Testis (tissue), 3 donors: ENCODE results near the gene PTGER1. TPM values are rescaled to one million over a fixed set of nuclear protein-coding genes. Genes with fewer than 3 reads are reported as not detected.
"Not testable (repeated sequence)": the region's sequence is repeated elsewhere in the genome, so short reads cannot be mapped to it uniquely, and the experiment has no call there.

Experiments
- DNase-seq: peaks from one replicate; pipeline ENCODE4 v3.0.0-alpha.2; 2019
- H3K27ac ChIP-seq, 2 donors: fragments of 200-600 bp; sonication (generic); one replicate each; pipeline ENCODE4 v1.5.1; 2019
- H3K27me3 ChIP-seq: fragments of 200-600 bp; sonication (generic); one replicate; pipeline ENCODE4 v1.5.1; 2019
- H3K36me3 ChIP-seq: fragments of 200-600 bp; sonication (generic); one replicate; pipeline ENCODE4 v1.5.1; 2017; ENCODE audit warnings: low read depth; ENCODE audit errors: missing control alignments
- H3K4me1 ChIP-seq: fragments of 200-600 bp; sonication (generic); one replicate; pipeline ENCODE4 v1.5.1; 2019
- H3K4me3 ChIP-seq, 2 donors: fragments of 200-600 bp; sonication (generic); one replicate each; pipeline ENCODE4 v1.5.1; 2017 to 2019
- H3K9me3 ChIP-seq: fragments of 200-600 bp; sonication (generic); one replicate; pipeline ENCODE4 v1.5.1; 2017
- POLR2A ChIP-seq: fragments of 450-650 bp; IDR thresholded peaks from one replicate; pipeline ENCODE4 v1.6.1; 2017; ENCODE audit warnings: antibody characterized with exemption, mild to moderate bottlenecking, moderate library complexity
- WGBS, 2 donors: methylation state at CpG; one replicate each; pipeline ENCODE4 v1.1.5; 2018; 5-methylcytosine and 5-hydroxymethylcytosine counted together
- intact Hi-C: fragments of 100-400 bp; cut with DNase I; formaldehyde crosslinking; loops from one replicate; pipeline ENCODE4 v1.15.1; 2023; ENCODE audit warnings: low total_unique reads
- polyA plus RNA-seq: library from polyadenylated mRNA; stranded (reverse); fragments of 350-450 nt; fragmentation: Illumina TruSeq; extraction: RNeasy Lipid Tissue Mini Kit (QIAGEN cat#74804); gene quantifications from one replicate; pipeline ENCODE4 v1.2.3, GENCODE V29; 2014; ENCODE audit warnings: low read depth, low replicate concordance; ENCODE audit not compliant: insufficient read depth
- total RNA-seq, 2 donors: library from RNA; depleted of rRNA; stranded (reverse); fragments of >200 nt; gene quantifications; one replicate each; pipeline ENCODE4 v1.2.3, GENCODE V29; 2016
- TF ChIP-seq, protein P1 (sequence below), 3 experiments: fragments of 450-650 bp in 2 of 3; fragments of 200-600 bp in 1 of 3; sonication (generic) in 1 of 3; IDR thresholded peaks; one replicate each; pipeline ENCODE4 v1.5.1; 2016 to 2019; ENCODE audit warnings: antibody characterized with exemption in 3 of 3, mild to moderate bottlenecking in 2 of 3, moderate library complexity in 1 of 3

PTGER1 gene
- total and polyA plus RNA-seq, 3 donors from 2014 or later = 0.22 to 1.5 (median 1.4) TPM

DNA sequence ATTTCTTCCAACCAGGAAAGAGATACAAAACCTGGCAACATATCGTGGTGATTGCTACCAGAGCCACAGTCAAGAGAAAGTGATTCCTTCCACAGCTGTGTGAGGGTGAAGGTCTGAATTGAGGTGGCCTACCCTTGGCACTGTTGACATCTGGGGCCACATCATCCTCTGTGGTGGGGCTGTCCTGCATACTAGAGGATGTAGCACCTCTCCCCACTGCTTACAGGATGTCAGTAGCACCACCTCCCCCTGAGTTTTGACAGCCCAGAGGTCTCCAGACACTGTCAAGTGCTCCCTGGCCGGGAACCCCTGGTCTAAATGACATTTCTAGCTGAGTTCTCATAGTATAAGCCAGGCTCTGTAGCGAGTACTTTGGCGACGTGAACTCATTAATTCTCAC, 15.5 kb downstream of the PTGER1 start:
- 85 to 90% methylated on average over 5 of the region's 5 CpGs for WGBS, 2 donors
- Histone ChIP-seq H3K36me3 (no peaks in the 10 kb centered on the region), H3K9me3 (no peaks in the 10 kb centered on the region), H3K27ac (no peak overlapping the region), H3K4me3 (no peak overlapping the region), H3K4me1 (no peaks in the 10 kb centered on the region), H3K27me3 (no peaks in the 10 kb centered on the region)
- TF ChIP-seq, protein P1, sequence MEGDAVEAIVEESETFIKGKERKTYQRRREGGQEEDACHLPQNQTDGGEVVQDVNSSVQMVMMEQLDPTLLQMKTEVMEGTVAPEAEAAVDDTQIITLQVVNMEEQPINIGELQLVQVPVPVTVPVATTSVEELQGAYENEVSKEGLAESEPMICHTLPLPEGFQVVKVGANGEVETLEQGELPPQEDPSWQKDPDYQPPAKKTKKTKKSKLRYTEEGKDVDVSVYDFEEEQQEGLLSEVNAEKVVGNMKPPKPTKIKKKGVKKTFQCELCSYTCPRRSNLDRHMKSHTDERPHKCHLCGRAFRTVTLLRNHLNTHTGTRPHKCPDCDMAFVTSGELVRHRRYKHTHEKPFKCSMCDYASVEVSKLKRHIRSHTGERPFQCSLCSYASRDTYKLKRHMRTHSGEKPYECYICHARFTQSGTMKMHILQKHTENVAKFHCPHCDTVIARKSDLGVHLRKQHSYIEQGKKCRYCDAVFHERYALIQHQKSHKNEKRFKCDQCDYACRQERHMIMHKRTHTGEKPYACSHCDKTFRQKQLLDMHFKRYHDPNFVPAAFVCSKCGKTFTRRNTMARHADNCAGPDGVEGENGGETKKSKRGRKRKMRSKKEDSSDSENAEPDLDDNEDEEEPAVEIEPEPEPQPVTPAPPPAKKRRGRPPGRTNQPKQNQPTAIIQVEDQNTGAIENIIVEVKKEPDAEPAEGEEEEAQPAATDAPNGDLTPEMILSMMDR (IDR thresholded peaks at IDR 0.05) = no peak
- TF ChIP-seq POLR2A = no peak
- intact Hi-C loops = no loop called here
- no peak for DNase-seq

DNA sequence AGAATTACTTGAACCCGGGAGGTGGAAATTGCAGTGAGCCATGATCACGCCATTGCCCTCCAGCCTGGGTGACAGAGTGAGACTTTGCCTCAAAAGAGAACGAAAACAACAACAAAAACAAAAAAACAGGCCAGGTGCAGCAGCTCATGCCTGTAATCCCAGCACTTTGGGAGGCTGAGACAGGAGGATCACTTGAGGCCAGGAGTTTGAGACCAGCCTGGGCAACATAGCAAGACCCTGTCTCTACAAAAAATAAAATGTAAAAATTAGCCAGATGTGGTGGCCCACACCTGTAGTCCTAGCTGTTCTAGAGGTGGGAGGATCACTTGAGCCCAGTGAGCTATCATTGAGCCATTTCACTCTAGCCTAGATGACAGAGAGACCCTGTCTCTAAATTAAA, 22.9 kb downstream of the PTGER1 start:
- DNase-seq, intact Hi-C loops, H3K27me3 ChIP-seq, H3K4me3 ChIP-seq, H3K9me3 ChIP-seq, H3K36me3 ChIP-seq, H3K27ac ChIP-seq, H3K4me1 ChIP-seq: not testable (repeated sequence)
- 97% methylated on average over 3 of the region's 3 CpGs for WGBS, 2 donors

DNA sequence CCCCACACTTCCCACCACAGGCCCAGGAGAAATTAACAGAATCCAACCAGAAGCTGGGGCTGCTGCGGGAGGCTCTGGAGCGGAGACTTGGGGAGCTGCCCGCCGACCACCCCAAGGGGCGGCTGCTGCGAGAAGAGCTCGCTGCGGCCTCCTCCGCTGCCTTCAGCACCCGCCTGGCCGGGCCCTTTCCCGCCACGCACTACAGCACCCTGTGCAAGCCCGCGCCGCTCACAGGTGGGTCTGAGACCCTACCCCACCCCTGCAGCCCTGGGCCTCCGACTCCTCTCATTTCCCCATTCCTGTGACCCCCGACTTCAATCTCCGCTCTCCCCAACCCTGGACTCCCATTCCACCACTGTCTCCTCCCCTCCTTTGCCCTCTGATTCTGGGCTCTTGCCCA, 24.3 kb downstream of the PTGER1 start:
- Histone ChIP-seq H3K4me1 (no peaks in the 10 kb centered on the region), H3K27ac (no peak overlapping the region), H3K4me3 (peak overlapping the region in 1 of 2 donors; percentile 17), H3K36me3 (no peaks in the 10 kb centered on the region), H3K27me3 (no peaks in the 10 kb centered on the region), H3K9me3 (no peaks in the 10 kb centered on the region)
- intact Hi-C loops = no loop called here
- WGBS, 2 donors = 59 to 96% methylated on average over 15 of the region's 19 CpGs
- no peak for TF ChIP-seq POLR2A
- TF ChIP-seq, protein P1 (IDR thresholded peaks at IDR 0.05) = no peak
- no peak for DNase-seq

DNA sequence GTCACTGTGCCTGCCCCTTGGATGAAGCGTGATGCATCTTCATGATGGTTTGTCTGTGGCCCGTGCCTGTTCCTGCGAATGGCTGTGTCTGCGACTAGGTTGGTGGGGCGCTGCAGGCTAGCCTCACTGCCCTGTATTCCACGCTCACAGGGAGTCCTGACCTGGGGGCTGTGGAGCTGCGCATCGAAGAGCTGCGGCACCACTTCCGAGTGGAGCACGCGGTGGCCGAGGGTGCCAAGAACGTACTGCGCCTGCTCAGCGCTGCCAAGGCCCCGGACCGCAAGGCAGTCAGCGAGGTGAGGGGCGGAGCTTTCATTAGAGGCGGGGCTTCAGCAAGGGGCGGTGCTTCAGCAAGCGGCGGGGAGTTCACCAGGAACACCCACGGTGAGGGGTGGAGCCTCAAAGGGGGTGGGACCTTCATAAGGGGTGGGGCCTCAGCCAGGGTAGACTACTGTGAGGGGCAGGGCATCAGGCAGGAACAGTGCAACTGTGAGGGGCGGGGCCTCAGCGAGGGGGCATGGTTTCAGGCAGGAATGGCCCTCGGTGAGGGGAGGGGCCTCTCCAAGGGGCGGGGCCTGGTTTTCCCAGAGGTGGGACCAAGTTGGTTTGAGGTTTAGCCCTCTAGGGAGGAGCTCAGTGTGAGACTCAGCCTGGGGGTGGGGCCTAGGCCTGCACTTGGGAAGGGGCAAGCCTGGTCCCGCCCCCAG, 24.8 kb downstream of the PTGER1 start:
- Histone ChIP-seq H3K27ac (no peak overlapping the region), H3K4me1 (no peaks in the 10 kb centered on the region), H3K36me3 (no peaks in the 10 kb centered on the region), H3K4me3 (peak overlapping the region in 1 of 2 donors; percentile 17), H3K9me3 (no peaks in the 10 kb centered on the region), H3K27me3 (no peaks in the 10 kb centered on the region)
- peak; percentile 85 for DNase-seq
- intact Hi-C loops = no loop called here
- WGBS, 2 donors = 38 to 67% methylated on average over 5 to 30 of the region's 30 CpGs
- TF ChIP-seq POLR2A = no peak
- TF ChIP-seq, protein P1 (IDR thresholded peaks at IDR 0.05) = no peak

DNA sequence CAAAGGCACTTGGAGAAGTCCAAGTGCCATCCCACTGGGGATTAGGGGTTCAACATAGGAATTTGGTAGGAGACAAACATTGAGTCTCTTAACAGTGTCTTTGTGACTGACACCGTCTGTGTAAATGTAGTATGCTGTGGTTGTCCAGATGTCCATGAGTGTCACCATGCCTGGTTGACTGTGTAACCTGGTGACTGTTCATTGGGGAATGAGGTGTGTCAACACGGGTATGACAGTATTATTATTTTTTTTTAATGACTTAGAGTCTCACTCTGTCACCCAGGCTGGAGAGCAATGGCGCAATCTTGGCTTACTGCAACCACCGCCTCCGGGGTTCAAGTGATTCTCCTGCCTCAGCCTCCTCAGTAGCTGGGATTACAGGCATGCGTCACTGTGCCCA, 25.8 kb downstream of the PTGER1 start:
- WGBS, 2 donors = 94 to 95% methylated on average over 6 of the region's 6 CpGs
- DNase-seq = no peak
- H3K36me3 ChIP-seq = no peaks in the 10 kb centered on the region

More for the DNA sequence above, 25.8 kb downstream of the PTGER1 start:
- Histone ChIP-seq H3K27me3 (no peaks in the 10 kb centered on the region), H3K4me1 (no peaks in the 10 kb centered on the region), H3K27ac (no peak overlapping the region), H3K9me3 (no peaks in the 10 kb centered on the region), H3K4me3 (no peak overlapping the region)
- intact Hi-C loops = no loop called here
- TF ChIP-seq POLR2A = no peak
